HepG2 (cell line): ENCODE results near the gene FMO2. TPM values are rescaled to one million over a fixed set of nuclear protein-coding genes. Genes with fewer than 3 reads are reported as not detected.
"Not testable (repeated sequence)": the region's sequence is repeated elsewhere in the genome, so short reads cannot be mapped to it uniquely, and the experiment has no call there.

Experiments
- ATAC-seq: fragments of 200-7000 bp; cut with Tn5 transposase; 3 replicates; pipeline ENCODE4 v1.9.1; 2020; ENCODE audit warnings: mild to moderate bottlenecking, moderate library complexity
- BruUV-seq: library from RNA; stranded (reverse); fragments of 400-500 nt; replicated peaks from 2 replicates; lab custom pipeline; 2021; lab: Mats Ljungman, UMichigan
- CTCF ChIA-PET: fragments of 300-600 bp; formaldehyde crosslinking; extraction: SDS; loops from one replicate; lab custom pipeline; 2021; ENCODE audit warnings: low total read pairs, inconsistent platforms, low intra/inter-chr PET ratio; lab: Yijun Ruan, JAX
- POLR2A ChIA-PET: fragments of 350-600 bp; sonication (Branson Sonifier 250); formaldehyde crosslinking; loops from one replicate; lab custom pipeline; 2020; ENCODE audit warnings: antibody characterized with exemption, inconsistent platforms; lab: Yijun Ruan, JAX
- DNase-seq: peaks from one replicate; pipeline ENCODE4 v3.0.0-alpha.2; 2015; ENCODE audit warnings: low spot score
- FAIRE-seq: peaks from 3 replicates; lab custom pipeline; 2011; peaks lifted over from hg19 to GRCh38; lab: Jason Lieb, UNC
- H2AFZ ChIP-seq: one replicate; pipeline ENCODE4 v1.6.1; 2011; ENCODE audit warnings: low read length, inconsistent platforms
- H3K27ac ChIP-seq: fragments of 300-600 bp; 3 replicates; pipeline ENCODE4 v1.8.0; 2011; ENCODE audit warnings: mixed run types, mild to moderate bottlenecking, mixed read lengths, low read length, inconsistent platforms; ENCODE audit not compliant: insufficient read depth; ENCODE audit errors: extremely low read length
- H3K27me3 ChIP-seq, 2 experiments: fragments of 200-600 bp in 1 of 2; 2 replicates in 1 of 2; 3 replicates in 1 of 2; pipeline versions ENCODE4 v1.6.0 to v1.8.0; 2011; ENCODE audit warnings: low read length in 2 of 2, mild to moderate bottlenecking in 2 of 2, moderate library complexity in 2 of 2, inconsistent platforms in 1 of 2; ENCODE audit not compliant: insufficient read depth in 2 of 2, control insufficient read depth in 1 of 2
- H3K36me3 ChIP-seq, 2 experiments: fragments of 200-600 bp in 1 of 2; replicated peaks in 1 of 2; 2 replicates in 1 of 2; 3 replicates in 1 of 2; pipeline versions ENCODE4 v1.5.1 to v1.8.0; 2011; ENCODE audit warnings: low read length in 2 of 2, inconsistent platforms in 1 of 2; ENCODE audit not compliant: insufficient read depth in 2 of 2, control insufficient read depth in 1 of 2
- H3K4me1 ChIP-seq: 2 replicates; pipeline ENCODE4 v1.5.1; 2012; ENCODE audit warnings: low read length, inconsistent platforms; ENCODE audit not compliant: insufficient read depth
- H3K4me2 ChIP-seq: 2 replicates; pipeline ENCODE4 v1.6.0; 2011; ENCODE audit warnings: low read depth, low read length, inconsistent platforms
- H3K4me3 ChIP-seq, 3 experiments: fragments of 200-600 bp in 1 of 3; sonication (generic), shearing (Covaris generic) in 1 of 3; replicated peaks in 1 of 3; 2 replicates each; pipeline ENCODE4 v1.5.1; 2011 to 2016; ENCODE audit warnings: low read length in 3 of 3, inconsistent platforms in 2 of 3, low read depth in 2 of 3, mild to moderate bottlenecking in 2 of 3, control low read depth in 1 of 3, mixed read lengths in 1 of 3; ENCODE audit not compliant: insufficient read depth in 1 of 3
- H3K79me2 ChIP-seq: one replicate; pipeline ENCODE4 v1.6.1; 2011; ENCODE audit warnings: low read length, inconsistent platforms; ENCODE audit not compliant: insufficient read depth
- H3K9ac ChIP-seq: 2 replicates; pipeline ENCODE4 v1.6.0; 2011; ENCODE audit warnings: mild to moderate bottlenecking, low read depth, low read length, inconsistent platforms; ENCODE audit not compliant: insufficient read depth
- H3K9me3 ChIP-seq: 2 replicates; pipeline ENCODE4 v1.5.1; 2012; ENCODE audit warnings: mild to moderate bottlenecking, low read length
- H4K20me1 ChIP-seq: 2 replicates; pipeline ENCODE4 v1.6.0; 2011; ENCODE audit warnings: inconsistent platforms, mild to moderate bottlenecking, low read length, moderate library complexity; ENCODE audit not compliant: insufficient read depth
- ASH2L ChIP-seq: fragments of 300-600, 200-600 bp; sonication (generic); IDR thresholded peaks from 2 replicates; pipeline ENCODE4 v1.7.0; 2017; ENCODE audit warnings: low read depth, mild to moderate bottlenecking, moderate library complexity, mixed read lengths, low read length; ENCODE audit not compliant: insufficient read length
- DDIT3 ChIP-seq: sonication (generic); formaldehyde crosslinking; IDR thresholded peaks from 2 replicates; pipeline ENCODE4 v1.4.0; 2020; ENCODE audit warnings: mild to moderate bottlenecking, missing genetic modification reagents
- ELK4 ChIP-seq: sonication (generic); formaldehyde crosslinking; IDR thresholded peaks from 2 replicates; pipeline ENCODE4 v1.9.0; 2021; ENCODE audit warnings: missing genetic modification reagents, borderline replicate concordance
- ETV5 ChIP-seq: IDR thresholded peaks from 2 replicates; pipeline ENCODE4 v1.6.1; 2018; ENCODE audit warnings: missing biosample characterization, missing genetic modification reagents, inconsistent platforms, borderline replicate concordance
- LCORL ChIP-seq, 2 experiments: fragments of 450-650 bp in 1 of 2; sonication (generic) in 1 of 2; formaldehyde crosslinking in 1 of 2; IDR thresholded peaks; 2 replicates each; pipeline versions ENCODE4 v1.5.0 to v1.6.1; 2017 to 2020; ENCODE audit warnings: antibody characterized with exemption in 1 of 2, missing genetic modification reagents in 1 of 2
- MBD4 ChIP-seq: IDR thresholded peaks from 2 replicates; pipeline ENCODE4 v1.6.1; 2012; ENCODE audit warnings: low read length, inconsistent platforms, borderline replicate concordance
- ONECUT2 ChIP-seq: sonication (generic); formaldehyde crosslinking; IDR thresholded peaks from 2 replicates; pipeline ENCODE4 v1.4.0; 2020; ENCODE audit warnings: missing genetic modification reagents
- ZBTB37 ChIP-seq: sonication (generic); formaldehyde crosslinking; IDR thresholded peaks from 2 replicates; pipeline ENCODE4 v1.4.0; 2020; ENCODE audit warnings: mild to moderate bottlenecking, missing genetic modification reagents
- WGBS: methylation state at CpG from one replicate; pipeline ENCODE4 v1.1.6; 2017; ENCODE audit warnings: low lambda C conversion rate; 5-methylcytosine and 5-hydroxymethylcytosine counted together
- in situ Hi-C: cut with HindIII; loops from 2 replicates; pipeline ENCODE4 v1.10.0; 2017; ENCODE audit warnings: low pct_unique_long_range_greater_than_20kb; ENCODE audit not compliant: extremely low pct_ligation_motif_present
- intact Hi-C: fragments of 100-400 bp; cut with micrococcal nuclease; formaldehyde crosslinking; loops from one replicate; pipeline ENCODE4 v1.10.0; 2022; ENCODE audit not compliant: unreplicated experiment
- polyA plus RNA-seq, 8 experiments: library from polyadenylated mRNA; depleted of rRNA in 3 of 8; stranded (reverse) in 7 of 8; unstranded in 1 of 8; fragments of >200 nt; fragmentation: Illumina TruSeq in 4 of 8; extraction: Trizol in 4 of 8; gene quantifications; 2 replicates each; pipeline versions ENCODE4 v1.2.1 to v1.2.3, GENCODE V29; 2011 to 2016; ENCODE audit warnings: low read depth in 4 of 8, missing spikeins in 1 of 8, mixed read lengths in 1 of 8; ENCODE audit not compliant: insufficient read depth in 1 of 8
- total RNA-seq, 5 experiments: library from RNA; depleted of rRNA; stranded (reverse); fragments of >200 nt; fragmentation: Illumina TruSeq; extraction: Trizol; gene quantifications; 2 replicates each; pipeline ENCODE4 v1.2.3, GENCODE V29; 2016; ENCODE audit warnings: low read depth in 1 of 5
- TF ChIP-seq, protein P1 (sequence below): sonication (generic); formaldehyde crosslinking; IDR thresholded peaks from 2 replicates; pipeline ENCODE4 v1.4.0; 2020; ENCODE audit warnings: missing genetic modification reagents
- TF ChIP-seq, protein P2 (sequence below): sonication (generic); formaldehyde crosslinking; IDR thresholded peaks from 2 replicates; pipeline ENCODE4 v1.5.0; 2020; ENCODE audit warnings: mild to moderate bottlenecking, low read depth, missing genetic modification reagents, borderline replicate concordance

The FMO2 gene
- total and polyA plus RNA-seq, 2 of the 13 experiments (the other 11 are each of a cell fraction or from before 2014, with no cell fraction given) = not detected

DNA sequence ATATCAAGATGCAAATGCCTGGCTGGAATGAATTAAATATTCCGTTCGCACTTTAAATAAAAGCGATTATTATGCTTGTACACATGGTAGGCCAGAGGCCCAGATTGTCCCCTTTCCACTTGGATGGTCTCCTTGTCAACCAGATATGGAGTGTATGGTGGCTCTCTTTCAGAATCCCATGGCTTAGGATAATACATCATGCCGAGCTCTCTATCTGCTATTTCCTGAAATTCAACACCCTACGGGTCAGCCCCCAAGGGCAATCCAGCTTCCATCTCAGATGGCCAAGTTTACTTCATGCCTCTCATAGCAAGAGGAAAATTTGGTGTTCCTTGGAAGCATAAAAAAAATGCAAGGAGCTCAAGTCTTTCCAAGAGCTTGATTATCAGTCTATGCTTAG lies 37.8 kb downstream of the FMO2 start:
- no peak overlapping the region for H3K4me2 ChIP-seq
- no peak overlapping the region for H3K4me3 ChIP-seq
- H3K27me3 ChIP-seq = no peaks in the 10 kb centered on the region
- no peaks in the 10 kb centered on the region for H3K4me1 ChIP-seq
- no peaks in the 10 kb centered on the region for H3K36me3 ChIP-seq
- CTCF ChIA-PET = no interaction called here
- ATAC-seq (no peak), DNase-seq (no peak), FAIRE-seq (no peak)
- POLR2A ChIA-PET = no interaction called here
- no peaks in the 10 kb centered on the region for H4K20me1 ChIP-seq
- TF ChIP-seq, protein P1, sequence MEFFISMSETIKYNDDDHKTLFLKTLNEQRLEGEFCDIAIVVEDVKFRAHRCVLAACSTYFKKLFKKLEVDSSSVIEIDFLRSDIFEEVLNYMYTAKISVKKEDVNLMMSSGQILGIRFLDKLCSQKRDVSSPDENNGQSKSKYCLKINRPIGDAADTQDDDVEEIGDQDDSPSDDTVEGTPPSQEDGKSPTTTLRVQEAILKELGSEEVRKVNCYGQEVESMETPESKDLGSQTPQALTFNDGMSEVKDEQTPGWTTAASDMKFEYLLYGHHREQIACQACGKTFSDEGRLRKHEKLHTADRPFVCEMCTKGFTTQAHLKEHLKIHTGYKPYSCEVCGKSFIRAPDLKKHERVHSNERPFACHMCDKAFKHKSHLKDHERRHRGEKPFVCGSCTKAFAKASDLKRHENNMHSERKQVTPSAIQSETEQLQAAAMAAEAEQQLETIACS (CRISPR knock-in tag) = no peak
- TF ChIP-seq ONECUT2 (CRISPR knock-in tag) (no peak), ELK4 (no peak), MBD4 (no peak), ASH2L (no peak), ETV5 (CRISPR knock-in tag) (no peak), DDIT3 (CRISPR knock-in tag) (no peak), LCORL (IDR thresholded peaks at IDR 0.05) (no peak), LCORL (CRISPR knock-in tag; IDR thresholded peaks at IDR 0.05) (no peak), ZBTB37 (CRISPR knock-in tag) (no peak)
- TF ChIP-seq, protein P2, sequence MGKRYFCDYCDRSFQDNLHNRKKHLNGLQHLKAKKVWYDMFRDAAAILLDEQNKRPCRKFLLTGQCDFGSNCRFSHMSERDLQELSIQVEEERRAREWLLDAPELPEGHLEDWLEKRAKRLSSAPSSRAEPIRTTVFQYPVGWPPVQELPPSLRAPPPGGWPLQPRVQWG (CRISPR knock-in tag) = no peak
- no peak overlapping the region for H2AFZ ChIP-seq
- BruUV-seq = no TSS peak
- intact Hi-C loops (no loop called here), in situ Hi-C loops (no loop called here)
- no peak overlapping the region for H3K27ac ChIP-seq
- WGBS = 26% methylated on average over 4 of the region's 5 CpGs
- H3K79me2 ChIP-seq = no peaks in the 10 kb centered on the region
- H3K9me3 ChIP-seq = no peaks in the 10 kb centered on the region
- no peak overlapping the region for H3K9ac ChIP-seq

DNA sequence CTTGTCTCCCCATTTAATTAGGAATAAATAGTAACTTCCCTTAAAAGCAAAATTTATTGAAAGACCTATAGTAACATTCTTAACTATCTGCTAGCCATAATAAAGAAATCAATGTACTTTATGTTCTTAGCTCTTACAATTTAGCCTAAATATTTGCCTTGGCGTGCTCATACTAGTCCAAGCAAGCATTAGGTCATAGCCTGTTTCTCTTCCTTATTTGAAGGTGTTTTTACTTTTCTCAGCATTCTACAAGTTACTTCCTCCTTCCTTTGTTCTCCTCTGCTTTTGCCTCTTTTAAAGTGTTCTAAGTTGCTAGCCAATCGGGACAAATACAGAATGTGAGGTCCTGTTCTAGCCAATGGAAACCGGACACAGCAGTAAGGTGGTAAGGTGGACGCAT lies 39.2 kb downstream of the FMO2 start:
- BruUV-seq, H3K27me3 ChIP-seq, intact Hi-C loops: not testable (repeated sequence)

More for the DNA sequence above, 39.2 kb downstream of the FMO2 start:
- H3K4me1 ChIP-seq, H3K27ac ChIP-seq, H3K4me2 ChIP-seq, H3K36me3 ChIP-seq, H3K79me2 ChIP-seq, H3K9ac ChIP-seq, FAIRE-seq, H3K4me3 ChIP-seq, POLR2A ChIA-PET, H2AFZ ChIP-seq, CTCF ChIA-PET, ATAC-seq, H4K20me1 ChIP-seq, in situ Hi-C loops, DNase-seq, H3K9me3 ChIP-seq: not testable (repeated sequence)
- 42% methylated on average over 4 of the region's 4 CpGs for WGBS
